Stimulated activated CD4-positive, alpha-beta T cell treated with anti-CD3 and anti-CD28 coated beads, Interleukin-4, amount 100 ng/mL, for 48 hours (primary cell): ENCODE measurements around the gene RHD.
"Not testable (repeated sequence)": the region's sequence is repeated elsewhere in the genome, so short reads cannot be mapped to it uniquely, and the experiment has no call there.

Experiments used
- DNase-seq, 2 donors: peaks; one replicate each; pipeline ENCODE4 v3.0.0-alpha.2; 2020; ENCODE audit warnings: low read depth in 2 of 2

RHD gene

DNA sequence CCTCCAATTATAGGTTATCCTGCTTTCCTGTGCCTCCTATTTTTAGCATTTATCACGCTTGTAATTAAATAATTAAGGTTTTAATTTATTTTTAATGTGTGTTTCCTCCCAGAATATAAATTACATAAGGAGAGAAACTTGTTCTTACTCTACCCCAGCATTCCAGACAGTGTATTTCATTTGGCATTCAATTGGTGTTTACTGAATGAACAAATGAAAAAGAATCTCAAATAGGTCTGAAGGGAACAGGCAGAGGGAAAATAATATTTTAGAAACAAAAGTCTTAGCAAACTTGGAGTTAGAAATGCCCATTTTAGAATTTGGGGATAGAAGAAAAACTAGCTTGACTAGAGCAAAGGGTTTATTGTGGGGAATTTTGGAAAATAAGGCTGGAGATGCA lies 15.1 kb upstream of the RHD start:
- no peak for DNase-seq

DNA sequence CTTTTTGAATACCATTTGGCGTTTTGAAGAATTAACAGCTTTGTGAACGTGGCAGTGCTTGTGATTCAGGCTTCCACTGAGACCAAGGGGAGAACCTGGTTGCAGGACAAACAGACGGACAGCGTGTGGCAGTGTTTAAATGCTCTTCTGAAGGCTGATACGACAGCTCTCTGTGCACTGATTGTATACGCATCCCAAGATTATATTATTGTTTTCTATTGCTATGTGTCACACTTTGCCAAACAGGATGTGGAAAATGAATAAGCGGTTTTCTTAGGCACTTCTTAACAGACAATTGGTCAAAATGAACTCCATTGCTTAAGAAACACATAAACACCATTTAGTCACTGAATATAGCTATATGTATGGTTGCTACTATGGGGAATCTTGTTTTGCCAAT lies 12.5 kb upstream of the RHD start:
- not testable (repeated sequence) for DNase-seq

DNA sequence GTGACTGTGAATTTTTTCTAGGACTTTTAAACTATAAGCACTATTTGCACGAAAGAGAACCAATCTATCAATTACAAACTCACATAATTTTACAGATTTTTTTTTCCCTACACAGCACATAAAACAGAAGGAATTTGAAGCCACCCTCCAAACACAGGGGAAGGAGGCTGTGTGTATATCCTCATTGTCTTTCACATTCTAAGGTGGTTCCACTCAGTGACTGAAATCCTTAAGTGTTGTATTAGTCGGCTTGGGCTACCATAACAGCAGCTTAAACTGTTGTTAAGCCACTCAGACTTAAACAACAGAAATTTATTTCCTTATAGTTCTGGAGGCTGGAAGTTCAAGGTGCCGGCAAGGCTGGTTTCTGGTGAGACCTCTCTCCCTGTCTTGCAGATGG lies 12.0 kb upstream of the RHD start:
- not testable (repeated sequence) for DNase-seq

DNA sequence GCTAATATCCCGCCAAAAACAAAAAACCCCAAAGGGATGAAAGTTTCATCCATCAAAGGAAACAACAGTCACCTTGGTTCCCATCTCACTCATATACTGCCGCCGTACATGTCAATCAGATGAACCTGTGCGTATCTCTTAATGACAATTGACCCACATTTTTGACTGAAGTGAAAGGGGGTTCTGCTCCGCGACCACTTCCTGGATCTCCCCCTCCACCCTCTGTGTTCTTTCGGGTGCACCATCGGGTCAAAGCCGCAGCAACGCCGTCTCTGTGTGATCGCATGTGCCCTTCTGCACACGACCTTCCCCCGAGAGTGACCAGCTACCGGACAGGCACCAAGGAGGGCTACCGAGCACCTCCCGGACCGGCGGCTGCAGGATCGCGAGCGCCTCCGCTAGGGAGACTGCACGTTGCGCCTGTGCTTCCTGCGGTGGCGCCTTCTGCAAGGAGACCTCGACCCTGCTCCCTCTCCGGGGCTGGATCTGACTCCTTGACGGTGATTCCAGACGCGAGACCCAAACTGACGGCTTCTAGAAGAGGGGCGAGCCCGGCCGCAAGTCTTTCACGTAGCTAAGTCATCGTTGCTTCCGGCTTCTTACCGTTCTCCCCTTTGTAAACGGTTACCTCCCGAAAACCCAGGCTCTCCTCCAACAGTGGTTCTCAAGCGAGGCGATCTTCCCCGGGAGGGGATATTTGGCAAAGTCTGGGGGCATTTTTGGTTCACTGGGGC lies 5.6 kb upstream of the RHD start:
- DNase-seq, result peak in 1 of 2 donors; percentile 6

DNA sequence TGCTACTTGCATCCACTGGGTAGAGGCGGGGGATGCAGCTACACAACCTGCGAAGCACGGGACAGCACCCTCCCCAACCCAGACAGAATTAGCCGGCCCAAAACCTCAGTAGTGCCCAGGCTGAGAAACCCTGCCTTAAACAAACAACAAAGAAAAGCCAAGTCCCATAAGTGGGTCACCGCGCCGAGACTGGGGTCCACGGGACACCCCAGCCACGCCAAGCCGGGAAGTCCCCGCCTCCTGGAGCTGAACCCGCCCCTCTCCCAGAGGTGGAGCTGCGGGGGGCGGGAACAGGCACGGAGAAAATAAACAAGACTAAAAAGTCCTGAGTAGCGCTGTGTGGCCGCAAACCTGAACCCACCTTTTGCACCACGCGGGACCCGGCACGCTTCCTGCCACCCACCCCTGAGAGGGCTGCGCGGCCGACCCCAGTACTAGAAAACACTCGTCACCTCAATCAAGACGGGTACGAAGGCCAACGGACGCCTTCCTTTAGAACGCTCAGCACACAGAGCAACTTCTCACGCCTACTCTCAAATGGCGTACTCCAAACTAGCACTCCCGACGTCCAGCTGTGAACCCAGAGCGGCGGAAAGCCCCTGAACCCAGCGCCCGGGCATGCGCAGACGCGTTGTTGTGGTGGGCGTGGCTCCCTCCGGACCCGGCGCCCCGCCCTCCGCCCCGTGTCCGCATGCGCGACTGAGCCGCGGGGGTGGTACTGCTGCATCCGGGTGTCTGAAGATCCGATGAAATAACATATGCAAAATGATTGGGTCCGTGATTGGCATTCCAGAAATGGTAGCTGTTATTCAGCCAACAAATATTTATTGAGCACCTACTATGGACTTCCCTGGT lies 4.8 kb upstream of the RHD start:
- DNase-seq, result peak; percentile 67 to 87

DNA sequence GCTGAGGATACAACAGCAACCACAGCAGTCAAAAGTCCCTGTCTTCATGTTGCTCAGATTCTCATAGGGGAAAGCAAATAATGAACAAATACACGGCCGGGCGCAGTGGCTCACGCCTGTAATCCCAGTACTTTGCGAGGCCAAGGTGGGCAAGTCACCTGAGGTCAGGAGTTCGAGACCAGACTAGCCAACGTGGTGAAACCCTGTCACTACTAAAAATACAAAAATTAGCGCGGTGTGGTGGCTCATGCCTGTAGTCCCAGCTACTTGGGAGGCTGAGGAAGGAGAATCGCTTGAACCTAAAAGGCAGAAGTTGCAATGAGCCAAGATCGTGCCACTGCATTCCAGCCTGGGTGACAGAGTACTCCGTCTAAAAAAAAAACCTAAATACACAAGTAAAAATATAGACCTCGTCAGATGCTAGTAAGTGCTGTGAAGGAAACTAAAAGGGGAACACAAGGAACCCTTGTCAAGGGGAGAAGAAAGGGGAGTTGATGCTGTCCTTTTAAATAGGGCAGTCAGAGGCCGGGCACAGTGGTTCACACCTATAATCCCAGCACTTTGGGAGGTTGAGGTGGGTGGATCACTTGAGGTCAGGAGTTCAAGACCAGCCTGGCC lies 4.1 kb upstream of the RHD start:
- DNase-seq, result not testable (repeated sequence)

DNA sequence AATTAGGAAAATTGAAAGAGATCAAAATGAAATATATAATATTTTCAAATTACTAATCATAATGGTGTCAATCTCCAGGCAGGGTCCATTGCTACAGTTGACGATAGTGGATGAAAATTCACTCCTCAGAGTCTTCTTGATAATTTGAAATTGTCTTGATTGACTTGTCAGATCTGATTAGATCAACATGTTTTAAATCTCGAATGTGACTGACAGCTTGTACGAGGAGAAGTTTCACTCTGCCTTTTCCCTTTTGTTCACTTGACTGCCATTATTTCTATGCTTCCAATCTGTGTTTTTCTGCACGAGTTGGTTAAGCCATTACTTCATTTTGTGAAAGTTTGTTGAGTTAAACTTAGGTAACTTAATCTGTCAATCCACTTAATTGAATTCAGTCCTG lies 3.3 kb downstream of the RHD start:
- DNase-seq, result not testable (repeated sequence)

DNA sequence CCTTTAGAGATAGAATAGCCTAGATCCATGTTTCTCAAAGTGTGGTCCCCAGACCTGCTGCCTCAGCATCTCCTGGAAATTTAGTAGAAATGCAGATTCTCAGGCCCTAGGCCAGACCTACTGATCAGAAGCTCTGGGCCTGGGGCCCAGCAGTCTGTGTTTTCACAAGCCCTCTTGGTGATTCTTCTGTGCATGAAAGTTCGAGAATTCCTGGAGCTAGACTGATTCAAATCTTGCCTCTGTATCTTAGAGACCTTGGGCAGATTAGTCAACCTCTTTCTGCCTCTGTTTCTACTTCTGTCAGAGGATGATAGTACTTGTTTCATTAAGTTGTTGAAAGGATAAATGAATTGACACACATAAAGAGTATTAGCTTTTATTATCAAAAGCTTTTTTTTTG lies 5.0 kb downstream of the RHD start:
- DNase-seq, result not testable (repeated sequence)

DNA sequence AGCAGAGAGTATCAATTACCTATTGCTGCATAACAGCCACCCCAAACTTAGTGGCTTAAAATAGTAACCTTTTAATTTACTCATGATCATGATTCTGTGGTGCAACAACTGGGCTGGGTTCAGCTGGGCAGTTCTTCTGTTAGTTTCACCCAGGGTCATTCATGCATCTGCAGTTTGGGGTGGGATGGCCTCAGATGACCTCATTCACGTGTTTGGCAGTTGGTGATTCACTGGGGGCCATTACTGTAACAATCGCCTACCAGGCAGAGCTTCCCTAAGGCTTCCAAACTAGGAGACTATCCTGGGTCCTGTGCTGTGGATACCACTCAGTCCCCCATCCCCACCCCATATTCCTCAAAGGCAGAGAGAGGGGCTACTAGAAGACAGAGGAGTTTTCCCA lies 6.0 kb downstream of the RHD start:
- not testable (repeated sequence) for DNase-seq

DNA sequence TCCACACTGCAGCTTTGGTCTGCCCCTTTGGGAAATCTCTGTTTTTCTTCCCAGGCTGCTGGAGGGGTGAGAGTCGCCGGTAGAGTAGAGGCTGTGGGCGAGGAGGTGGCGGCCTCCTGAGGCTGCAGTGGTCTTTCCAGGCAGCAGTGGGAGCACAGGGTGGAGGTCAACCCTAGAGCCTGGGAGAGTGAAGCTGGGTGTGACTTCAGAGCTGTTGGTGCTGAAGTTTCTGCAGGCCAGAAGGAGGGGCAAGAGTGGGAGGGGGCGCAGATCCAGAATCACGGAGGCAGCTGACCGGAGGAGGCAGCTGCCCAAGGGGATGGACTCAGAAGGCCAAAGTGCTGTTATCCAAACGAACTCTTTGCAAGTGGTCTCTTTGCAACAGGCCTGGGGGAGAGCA lies 6.5 kb downstream of the RHD start:
- not testable (repeated sequence) for DNase-seq

DNA sequence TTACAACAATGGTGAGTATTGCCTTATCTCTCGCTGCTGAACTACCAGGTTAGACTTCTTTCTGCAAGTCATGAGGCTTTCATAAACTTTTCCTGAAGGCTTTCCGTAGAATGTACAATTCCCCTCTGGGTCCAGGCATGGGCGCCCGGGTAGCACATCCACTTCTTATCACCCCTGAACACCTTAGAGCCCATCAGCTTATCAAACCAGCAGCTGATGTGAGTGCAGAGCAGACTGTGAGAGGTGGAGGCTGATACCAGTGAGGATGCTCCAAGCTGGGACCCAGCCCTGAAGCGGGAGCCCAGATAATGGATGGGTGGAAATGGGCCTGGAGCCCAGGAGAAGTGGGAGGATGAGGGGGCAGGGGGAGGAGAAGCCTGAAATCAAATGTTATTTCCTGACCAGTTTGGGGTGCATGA lies 7.4 kb downstream of the RHD start:
- DNase-seq, result not testable (repeated sequence)

DNA sequence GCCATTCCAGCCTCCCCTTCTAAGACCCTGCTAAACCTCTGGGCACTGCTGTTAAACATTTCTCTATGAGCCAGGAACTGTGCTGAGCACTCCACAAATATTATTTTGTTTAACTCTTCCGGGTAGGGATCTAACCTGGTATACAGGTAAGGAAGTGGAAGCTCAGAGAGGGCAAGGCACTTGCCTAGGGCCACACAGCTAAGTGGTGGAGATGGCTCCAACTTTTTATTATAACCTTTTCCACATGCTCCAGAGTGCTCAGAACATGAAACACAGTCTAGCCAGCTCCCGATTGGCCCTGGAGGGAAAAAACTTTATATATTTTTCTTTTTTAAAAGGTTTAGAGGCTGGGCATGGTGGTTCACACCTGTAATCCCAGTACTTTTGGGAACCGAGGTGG lies 13.6 kb downstream of the RHD start:
- DNase-seq, result not testable (repeated sequence)

DNA sequence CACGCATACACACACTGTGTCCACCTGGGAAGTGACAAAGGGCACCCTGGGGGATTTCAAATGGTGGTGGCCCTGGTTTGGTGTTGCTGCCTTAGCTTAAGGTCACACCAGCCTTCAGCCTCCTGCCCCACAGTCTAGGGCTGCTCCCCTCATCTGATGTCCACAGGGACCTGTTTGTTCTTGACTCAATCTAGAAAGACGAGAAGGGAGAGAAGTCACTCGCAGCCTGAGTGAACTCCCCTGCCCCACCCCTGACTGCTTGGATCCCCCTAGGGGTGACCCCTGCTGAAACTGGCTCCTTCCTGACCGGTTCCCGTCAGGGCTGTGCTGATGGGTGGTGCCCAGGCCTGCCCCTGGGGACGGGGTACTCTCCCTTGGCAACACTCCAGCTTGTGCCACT lies 14.9 kb downstream of the RHD start:
- DNase-seq, result not testable (repeated sequence)

DNA sequence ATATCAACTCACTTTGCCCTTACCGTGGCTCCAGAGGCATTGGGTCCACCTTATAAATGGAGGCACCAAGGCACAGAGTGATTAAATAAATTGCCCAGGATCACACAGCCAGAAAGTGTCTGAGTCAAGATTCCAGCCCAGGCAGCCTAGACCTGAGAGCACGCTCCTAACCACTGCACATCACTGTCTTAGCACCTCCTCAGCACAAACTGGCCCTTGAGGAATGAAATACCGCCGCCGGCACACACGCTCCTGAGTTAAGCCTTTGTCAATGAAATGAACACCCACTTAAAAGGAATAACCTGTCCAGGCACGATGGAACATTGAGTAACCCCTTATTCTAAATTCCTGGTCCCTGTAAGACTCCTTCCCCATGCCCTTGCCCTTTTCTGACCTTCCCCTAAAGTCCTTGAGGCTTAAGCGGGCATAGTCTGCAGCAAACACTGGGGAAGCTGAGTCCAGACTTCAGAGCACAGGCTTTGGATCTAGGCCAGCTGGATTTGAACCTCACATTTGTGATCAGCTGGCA lies 16.3 kb downstream of the RHD start:
- DNase-seq, result not testable (repeated sequence)

DNA sequence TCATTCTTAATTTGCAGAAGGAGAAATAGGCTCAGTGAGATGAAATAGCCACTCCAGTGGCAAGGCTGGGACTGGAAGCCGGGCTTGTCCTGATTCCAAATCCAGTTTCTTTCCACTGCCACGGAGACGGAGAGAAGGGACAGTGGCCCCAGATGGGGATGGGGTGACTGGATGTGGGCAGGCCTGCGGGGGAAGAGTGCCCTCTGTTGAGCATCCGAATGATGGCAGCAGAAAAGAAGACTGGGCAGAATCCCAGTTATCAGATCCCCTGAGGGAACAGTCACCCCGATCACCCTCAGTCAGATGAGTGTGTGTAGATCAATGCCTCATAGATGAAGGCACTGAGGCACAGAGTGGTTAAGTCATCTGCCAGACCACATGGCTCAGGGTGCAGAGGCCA lies 17.7 kb downstream of the RHD start:
- not testable (repeated sequence) for DNase-seq

DNA sequence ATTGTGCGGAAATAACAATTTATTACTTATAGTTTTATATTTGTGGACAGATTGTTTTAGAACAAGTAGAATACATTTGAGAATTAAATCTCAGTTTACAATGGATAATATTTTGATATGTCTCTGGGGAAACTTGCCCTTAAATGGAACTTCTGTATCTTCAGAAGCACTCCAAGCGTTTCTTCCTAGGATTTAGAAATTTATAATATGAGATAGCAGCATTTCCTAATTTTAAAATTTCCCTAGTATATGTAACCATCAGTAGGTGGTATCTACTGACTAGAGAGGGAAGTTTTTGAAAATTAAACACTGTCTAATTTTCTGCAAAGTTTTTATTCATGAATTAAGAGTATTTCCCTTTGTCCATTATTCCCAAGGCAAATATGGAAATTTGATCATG lies 21.1 kb downstream of the RHD start:
- not testable (repeated sequence) for DNase-seq

DNA sequence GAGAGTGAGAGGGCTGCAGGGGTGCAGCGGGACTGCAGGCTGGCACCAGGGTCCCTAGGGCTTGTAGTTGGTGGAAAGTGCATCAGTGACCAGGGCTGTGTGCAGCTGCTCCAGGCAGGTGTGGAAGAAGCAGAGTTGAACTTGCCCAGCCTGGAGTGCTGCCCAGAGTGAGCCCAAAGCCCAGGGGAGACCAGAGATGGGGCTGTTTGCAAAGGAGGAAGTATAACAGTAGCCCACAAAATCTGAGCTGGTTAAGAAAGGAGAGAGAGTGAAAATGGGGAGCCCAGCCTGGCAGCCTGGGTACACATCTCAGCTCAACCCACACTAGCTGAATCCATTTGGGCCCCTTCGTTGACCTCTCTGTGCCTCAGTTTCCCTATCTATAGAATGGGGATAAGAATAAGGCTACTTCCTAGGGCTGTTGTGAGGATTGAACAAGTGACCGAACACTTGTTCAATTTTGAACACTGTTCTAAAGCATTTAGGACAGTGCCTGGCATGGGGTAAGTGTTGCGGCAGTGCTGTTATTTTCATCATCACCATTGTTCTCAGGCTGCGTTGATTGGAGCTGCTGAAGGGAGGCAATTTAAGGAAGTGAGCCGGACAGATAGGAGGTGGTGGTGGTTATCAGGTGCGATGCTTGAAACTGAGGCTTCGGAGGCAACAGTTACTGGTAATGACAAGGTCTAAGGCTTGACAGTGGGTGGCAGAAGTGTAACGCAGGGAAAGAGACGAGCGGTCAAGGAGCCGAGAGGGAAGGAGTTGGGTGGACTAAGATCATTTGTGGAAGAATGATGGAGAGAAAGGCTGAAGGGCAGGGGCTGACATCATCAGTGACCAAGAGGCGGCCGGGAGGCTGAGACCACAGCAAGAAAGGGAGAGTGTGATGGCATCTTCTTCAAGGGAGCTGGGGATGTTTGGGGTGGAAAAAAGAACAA lies 22.8 kb downstream of the RHD start:
- not testable (repeated sequence) for DNase-seq

DNA sequence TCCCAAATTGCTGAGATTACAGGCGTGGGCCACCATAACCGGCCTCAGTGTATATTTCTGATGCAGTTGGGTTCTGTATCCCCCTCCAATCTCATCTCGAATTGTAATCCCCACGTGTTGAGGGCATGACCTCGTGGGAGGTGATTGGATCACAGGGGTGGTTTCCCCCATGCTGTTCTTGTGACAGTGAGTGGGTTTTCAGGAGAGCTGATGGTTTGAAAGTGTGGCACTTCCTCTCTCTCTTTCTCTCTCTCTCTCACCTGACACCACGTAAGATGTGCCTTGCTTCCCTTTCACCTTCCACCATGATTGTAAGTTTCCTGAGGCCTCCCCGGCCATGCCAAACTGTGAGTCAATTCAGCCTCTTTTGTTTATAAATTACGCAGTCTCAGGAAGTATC lies 24.2 kb downstream of the RHD start:
- DNase-seq, result not testable (repeated sequence)

DNA sequence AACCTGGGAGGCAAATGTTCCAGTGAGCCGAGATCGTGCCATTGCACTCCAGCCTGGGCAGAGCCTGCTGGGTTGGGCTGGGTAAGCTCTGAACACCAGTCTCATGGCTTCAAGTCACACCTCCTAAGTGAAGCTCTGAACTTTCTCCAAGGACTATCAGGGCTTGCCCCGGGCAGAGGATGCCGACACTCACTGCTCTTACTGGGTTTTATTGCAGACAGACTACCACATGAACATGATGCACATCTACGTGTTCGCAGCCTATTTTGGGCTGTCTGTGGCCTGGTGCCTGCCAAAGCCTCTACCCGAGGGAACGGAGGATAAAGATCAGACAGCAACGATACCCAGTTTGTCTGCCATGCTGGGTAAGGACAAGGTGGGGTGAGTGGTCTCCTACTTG lies 28.4 kb downstream of the RHD start:
- not testable (repeated sequence) for DNase-seq

DNA sequence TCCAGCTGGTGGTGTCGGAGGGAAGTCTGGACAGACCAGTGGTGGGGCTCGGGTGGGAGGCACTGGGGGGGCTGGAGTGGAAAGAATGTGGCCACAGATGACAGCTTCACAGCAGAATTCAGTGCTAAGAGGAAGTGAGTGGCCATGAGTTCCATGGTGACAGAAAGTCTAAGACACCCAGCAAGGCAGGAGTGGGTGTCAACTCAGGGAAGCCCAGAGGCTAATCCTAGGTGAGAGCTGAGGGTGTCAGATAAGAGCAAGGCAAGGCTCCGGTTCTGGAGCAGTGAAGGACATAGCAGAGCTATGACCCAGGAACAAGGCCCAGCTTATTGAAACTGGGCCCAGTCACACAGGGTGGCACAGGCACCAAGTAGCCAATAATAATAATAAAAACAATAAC lies 30.0 kb downstream of the RHD start:
- not testable (repeated sequence) for DNase-seq

DNA sequence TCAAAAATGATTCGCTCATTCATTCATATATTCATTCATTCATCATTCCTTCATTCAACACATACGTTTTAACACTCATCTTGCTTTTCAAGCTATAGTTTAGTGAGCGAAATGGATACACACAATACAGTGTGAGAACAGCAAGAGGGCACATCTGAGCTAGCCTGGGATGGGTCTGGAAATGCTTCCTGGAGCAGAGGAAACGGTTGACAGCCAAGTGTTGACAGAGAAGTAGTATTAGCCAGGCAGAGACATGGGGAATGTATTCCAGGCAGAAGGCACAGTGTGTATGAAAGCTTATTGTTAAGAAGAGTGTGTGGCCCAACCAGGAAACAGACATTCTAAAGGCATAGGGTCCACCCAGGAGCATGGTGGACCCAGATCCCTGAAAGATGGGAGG lies 32.6 kb downstream of the RHD start:
- not testable (repeated sequence) for DNase-seq
